B cell (primary cell): ENCODE data around the gene NFKBIZ. TPM values are rescaled to one million over a fixed set of nuclear protein-coding genes. Genes with fewer than 3 reads are reported as not detected.

Experiments used
- ATAC-seq: fragments of 200-7000 bp; cut with Tn5 transposase; one replicate; pipeline ENCODE4 v1.10.0; 2021; ENCODE audit warnings: low read depth, mild to moderate bottlenecking, moderate number of reproducible peaks, moderate library complexity
- CTCF ChIA-PET: fragments of 350-600 bp; sonication (Branson Sonifier 250); formaldehyde crosslinking; loops from one replicate; lab custom pipeline; 2021; ENCODE audit warnings: antibody characterized with exemption, inconsistent platforms; lab: Charles Lee
- POLR2A ChIA-PET: fragments of 350-600 bp; sonication (Branson Sonifier 250); formaldehyde crosslinking; loops from one replicate; lab custom pipeline; 2021; ENCODE audit warnings: antibody characterized with exemption; lab: Charles Lee
- DNase-seq: peaks from one replicate; pipeline ENCODE4 v3.0.0; 2013
- H2AFZ ChIP-seq: 2 replicates; pipeline ENCODE4 v1.6.1; 2012; ENCODE audit warnings: mild to moderate bottlenecking, low read depth, low read length; ENCODE audit not compliant: insufficient read depth, poor library complexity, severe bottlenecking
- H3K27ac ChIP-seq, 2 donors: 1 replicate in 1 of 2; 2 replicates in 1 of 2; pipeline ENCODE4 v1.5.1; 2012 to 2013; ENCODE audit warnings: low read length in 2 of 2, mild to moderate bottlenecking in 2 of 2, moderate library complexity in 1 of 2
- H3K27me3 ChIP-seq, 4 experiments: fragments of 200-600 bp in 1 of 4; sonication (generic) in 1 of 4; replicated peaks in 1 of 4; 1 replicate in 2 of 4; 2 replicates in 2 of 4; pipeline versions ENCODE4 v1.6.1 to v1.7.0; 2013 to 2016; ENCODE audit warnings: low read length in 3 of 4, mild to moderate bottlenecking in 2 of 4, mixed read lengths in 1 of 4, moderate library complexity in 1 of 4; ENCODE audit not compliant: insufficient read depth in 4 of 4, control insufficient read depth in 3 of 4; ENCODE audit errors: control extremely low read depth in 1 of 4
- H3K36me3 ChIP-seq, 2 experiments: replicated peaks in 1 of 2; 1 replicate in 1 of 2; 2 replicates in 1 of 2; pipeline versions ENCODE4 v1.6.1 to v1.7.1; 2013; ENCODE audit warnings: low read length in 1 of 2; ENCODE audit not compliant: insufficient read depth in 2 of 2, control insufficient read depth in 1 of 2; ENCODE audit errors: control extremely low read depth in 1 of 2, extremely low read depth in 1 of 2
- H3K4me1 ChIP-seq, 2 donors: fragments of 200-600 bp in 1 of 2; sonication (generic) in 1 of 2; 1 replicate in 1 of 2; 2 replicates in 1 of 2; pipeline versions ENCODE4 v1.5.1 to v1.6.1; 2013 to 2017; ENCODE audit warnings: low read length in 2 of 2; ENCODE audit not compliant: control insufficient read depth in 2 of 2, insufficient read depth in 2 of 2
- H3K4me2 ChIP-seq: replicated peaks from 2 replicates; pipeline ENCODE3; 2012; ENCODE audit warnings: mild to moderate bottlenecking, low read depth, low read length; ENCODE audit not compliant: poor library complexity, severe bottlenecking
- H3K4me3 ChIP-seq, 5 experiments: fragments of 200-600 bp in 1 of 5; sonication (generic) in 1 of 5; 1 replicate in 3 of 5; 2 replicates in 2 of 5; pipeline versions ENCODE4 v1.5.1 to v1.7.0; 2011 to 2016; ENCODE audit warnings: low read length in 4 of 5, mild to moderate bottlenecking in 4 of 5, low read depth in 2 of 5, control low read depth in 1 of 5, moderate library complexity in 1 of 5; ENCODE audit not compliant: insufficient read depth in 1 of 5; ENCODE audit errors: control extremely low read depth in 1 of 5, extremely low read depth in 1 of 5
- H3K79me2 ChIP-seq: fragments of 200-600 bp; sonication (generic); one replicate; pipeline ENCODE4 v1.6.0; 2016; ENCODE audit warnings: low read length; ENCODE audit not compliant: control insufficient read depth, insufficient read depth
- H3K9ac ChIP-seq: fragments of 200-600 bp; sonication (generic); 2 replicates; pipeline ENCODE4 v1.6.1; 2017; ENCODE audit warnings: mild to moderate bottlenecking, low read length, moderate library complexity
- H3K9me3 ChIP-seq, 3 donors: one replicate each; pipeline versions ENCODE4 v1.6.1 to v1.7.1; 2013; ENCODE audit warnings: low read length in 2 of 3; ENCODE audit not compliant: control insufficient read depth in 2 of 3, insufficient read depth in 1 of 3; ENCODE audit errors: control extremely low read depth in 1 of 3
- H4K20me1 ChIP-seq: 2 replicates; pipeline ENCODE4 v1.6.0; 2012; ENCODE audit warnings: mild to moderate bottlenecking, low read length; ENCODE audit not compliant: insufficient read depth, control insufficient read depth, poor library complexity, severe bottlenecking
- H3K27ac Mint-ChIP-seq: one replicate; pipeline ENCODE4 v1.8.0; 2021; ENCODE audit warnings: mixed read lengths
- H3K27me3 Mint-ChIP-seq: one replicate; pipeline ENCODE4 v1.8.0; 2021; ENCODE audit warnings: mixed read lengths
- H3K4me1 Mint-ChIP-seq: one replicate; pipeline ENCODE4 v1.8.0; 2021; ENCODE audit warnings: mixed read lengths
- H3K4me3 Mint-ChIP-seq: one replicate; pipeline ENCODE4 v1.8.0; 2021; ENCODE audit warnings: mixed read lengths
- H3K9me3 Mint-ChIP-seq: one replicate; pipeline ENCODE4 v1.8.0; 2022; ENCODE audit warnings: mixed read lengths; ENCODE audit not compliant: insufficient read depth
- CTCF ChIP-seq: fragments of 200-600 bp; IDR thresholded peaks from one replicate; pipeline ENCODE4 v1.8.0; 2022; ENCODE audit warnings: antibody characterized with exemption, mild to moderate bottlenecking
- EZH2 ChIP-seq: IDR thresholded peaks from 2 replicates; pipeline ENCODE4 v1.6.1; 2012; ENCODE audit warnings: borderline replicate concordance, low read depth, mild to moderate bottlenecking, moderate library complexity, low read length; ENCODE audit not compliant: insufficient read depth, poor library complexity, severe bottlenecking
- WGBS: methylation state at CpG from one replicate; pipeline ENCODE4 v1.1.5; 2013; ENCODE audit warnings: missing lambda C conversion rate; ENCODE audit not compliant: insufficient coverage; 5-methylcytosine and 5-hydroxymethylcytosine counted together
- intact Hi-C: fragments of 100-400 bp; cut with micrococcal nuclease; formaldehyde crosslinking; loops from one replicate; pipeline ENCODE4 v1.10.0; 2022
- polyA plus RNA-seq: library from polyadenylated mRNA; depleted of rRNA; stranded (reverse); fragments of >200 nt; gene quantifications from 2 replicates; pipeline ENCODE4 v1.2.3, GENCODE V29; 2012
- total RNA-seq, 2 donors: library from RNA; stranded (reverse); fragments of 120-200 nt in 1 of 2; gene quantifications; 1 replicate in 1 of 2; 2 replicates in 1 of 2; pipeline versions ENCODE4 v1.2.3 to v1.2.4, GENCODE V29; 2013 to 2022

The NFKBIZ gene
- total and polyA plus RNA-seq, 2 donors (not counting 1 experiment from before 2014, with no cell fraction given): 114 to 157 TPM

- ChIA-PET POLR2A (interaction anchor here (0.6 kb wide), 1 partner anchor 40 kb away, joined by 5 read pairs; no protein-coding TSS in a partner anchor), CTCF (interaction anchor here (1.2 kb wide), 2 partner anchors 93 to 329 kb away, joined by 3 read pairs; no protein-coding TSS in a partner anchor)
- ATAC-seq (no peak), DNase-seq (no peak)
- Histone ChIP-seq H3K9me3 (peaks cover 0 to 4% (median 0%) of the 10 kb centered on the region in 3 donors), H3K4me3 (no peak overlapping the region), H3K4me1 (peaks cover 22 to 23% of the 10 kb centered on the region in 2 donors), H4K20me1 (no peaks in the 10 kb centered on the region), H2AFZ (no peak overlapping the region), H3K27ac (no peak overlapping the region), H3K9ac (no peak overlapping the region), H3K27me3 (no peaks in the 10 kb centered on the region), H3K4me2 (no peak overlapping the region), H3K36me3 (no peaks in the 10 kb centered on the region), H3K79me2 (no peaks in the 10 kb centered on the region)
- Mint-ChIP-seq H3K9me3 (no peaks in the 10 kb centered on the region), H3K27ac (no peak overlapping the region), H3K4me1 (peaks cover 36% of the 10 kb centered on the region), H3K4me3 (no peak overlapping the region), H3K27me3 (no peaks in the 10 kb centered on the region)
- intact Hi-C loops: no loop called here
- no peak for TF ChIP-seq EZH2
- no peak for TF ChIP-seq CTCF
- 100% methylated on average over 1 of the region's 2 CpGs for WGBS
Observed at GRCh38 chr3:101896083-101896757, 46.9 kb downstream of the NFKBIZ start.

- Histone ChIP-seq H2AFZ (no peak overlapping the region), H3K36me3 (no peaks in the 10 kb centered on the region), H3K9ac (no peak overlapping the region), H3K4me1 (peaks cover 27 to 28% of the 10 kb centered on the region in 2 donors), H3K27me3 (no peaks in the 10 kb centered on the region), H3K79me2 (no peaks in the 10 kb centered on the region), H3K27ac (no peak overlapping the region), H3K4me2 (no peak overlapping the region), H4K20me1 (no peaks in the 10 kb centered on the region), H3K9me3 (peaks cover 0 to 4% (median 0%) of the 10 kb centered on the region in 3 donors), H3K4me3 (no peak overlapping the region)
- intact Hi-C loops: no loop called here
- H3K4me1 Mint-ChIP-seq: peaks cover 42% of the 10 kb centered on the region
- TF ChIP-seq CTCF (no peak), EZH2 (no peak)
- no peaks in the 10 kb centered on the region for H3K9me3 Mint-ChIP-seq
- DNase-seq (no peak), ATAC-seq (no peak)
- no CpG with 5 or more reads among the region's 5 CpGs for WGBS
- no peak overlapping the region for H3K4me3 Mint-ChIP-seq
- POLR2A ChIA-PET: interaction anchor here (0.6 kb wide), 1 partner anchor 39 kb away, joined by 5 read pairs; no protein-coding TSS in a partner anchor
- H3K27ac Mint-ChIP-seq: no peak overlapping the region
- CTCF ChIA-PET: interaction anchor here (0.8 to 1.3 kb wide), 3 partner anchors 41 to 328 kb away, joined by 3 read pairs; no protein-coding TSS in a partner anchor
- H3K27me3 Mint-ChIP-seq: no peaks in the 10 kb centered on the region
Observed at GRCh38 chr3:101897013-101897412, 47.7 kb downstream of the NFKBIZ start.
